ENCODE results near the gene MCF2L. TPM values are rescaled to one million over a fixed set of nuclear protein-coding genes. Genes with fewer than 3 reads are reported as not detected.

MCF2L gene
- total RNA-seq, 1 experiment from 2014 or later = 9.5 TPM

DNA sequence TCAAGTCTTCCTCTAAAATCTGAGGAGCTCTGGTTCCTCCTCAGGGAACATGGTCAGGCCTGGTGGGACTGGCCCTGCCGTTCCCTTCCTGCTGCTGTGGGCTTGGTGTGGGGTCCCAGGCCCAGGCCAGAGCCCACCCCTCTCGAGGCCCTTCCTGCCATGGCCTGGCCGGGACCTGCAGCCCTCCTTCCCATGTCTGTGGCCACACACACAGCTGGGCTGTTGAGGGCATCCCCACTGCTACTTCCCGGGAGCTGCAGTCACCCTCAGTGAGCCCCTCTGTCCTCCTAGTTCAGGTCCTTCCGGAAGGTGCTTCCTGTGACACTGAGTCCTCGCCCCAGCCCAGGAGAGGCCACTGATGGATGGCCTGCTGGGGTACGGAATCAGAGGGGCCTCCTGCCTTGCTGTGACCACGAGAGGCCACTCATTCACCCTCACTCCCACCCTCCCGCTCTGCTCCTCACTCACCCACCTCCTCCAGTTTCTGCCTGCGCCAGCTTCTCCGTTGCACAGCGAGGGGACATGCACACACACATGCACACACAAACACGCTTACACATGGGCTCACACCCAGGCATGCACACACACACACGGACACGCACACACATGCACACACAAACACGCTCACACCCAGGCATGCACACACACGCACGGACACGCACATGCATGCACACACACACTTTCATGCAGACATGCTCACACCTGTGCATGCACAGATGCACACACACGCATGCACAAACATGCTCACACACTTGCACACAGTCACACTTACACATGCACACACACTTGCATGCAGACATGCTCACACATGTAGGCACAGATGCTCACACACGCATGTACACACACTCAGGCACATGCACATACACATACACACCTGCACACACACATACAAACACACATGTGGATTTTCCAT lies 7.3 kb upstream of the MCF2L start:
- intact Hi-C loops (cut with micrococcal nuclease; ENCODE audit: unreplicated experiment) = no loop called here
- TF ChIP-seq EZH2 (IDR thresholded peaks at IDR 0.05; ENCODE audit: borderline replicate concordance, low read depth, low read length, poor library complexity, severe bottlenecking) = no peak
- TF ChIP-seq, protein P1, sequence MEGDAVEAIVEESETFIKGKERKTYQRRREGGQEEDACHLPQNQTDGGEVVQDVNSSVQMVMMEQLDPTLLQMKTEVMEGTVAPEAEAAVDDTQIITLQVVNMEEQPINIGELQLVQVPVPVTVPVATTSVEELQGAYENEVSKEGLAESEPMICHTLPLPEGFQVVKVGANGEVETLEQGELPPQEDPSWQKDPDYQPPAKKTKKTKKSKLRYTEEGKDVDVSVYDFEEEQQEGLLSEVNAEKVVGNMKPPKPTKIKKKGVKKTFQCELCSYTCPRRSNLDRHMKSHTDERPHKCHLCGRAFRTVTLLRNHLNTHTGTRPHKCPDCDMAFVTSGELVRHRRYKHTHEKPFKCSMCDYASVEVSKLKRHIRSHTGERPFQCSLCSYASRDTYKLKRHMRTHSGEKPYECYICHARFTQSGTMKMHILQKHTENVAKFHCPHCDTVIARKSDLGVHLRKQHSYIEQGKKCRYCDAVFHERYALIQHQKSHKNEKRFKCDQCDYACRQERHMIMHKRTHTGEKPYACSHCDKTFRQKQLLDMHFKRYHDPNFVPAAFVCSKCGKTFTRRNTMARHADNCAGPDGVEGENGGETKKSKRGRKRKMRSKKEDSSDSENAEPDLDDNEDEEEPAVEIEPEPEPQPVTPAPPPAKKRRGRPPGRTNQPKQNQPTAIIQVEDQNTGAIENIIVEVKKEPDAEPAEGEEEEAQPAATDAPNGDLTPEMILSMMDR (conservative IDR thresholded peaks at IDR 0.05; ENCODE audit: low read depth, low read length) = no peak
- no TSS peak for BruUV-seq (replicated peaks)
- ChIA-PET CTCF (no interaction called here), POLR2A (ENCODE audit: low non-redundant PET) (no interaction called here)
- no peaks in the 10 kb centered on the region for H3K9me3 ChIP-seq (ENCODE audit: low read depth, low read length, poor library complexity, severe bottlenecking)
- no peak overlapping the region for H3K27ac ChIP-seq (ENCODE audit: low read depth, low read length, poor library complexity, severe bottlenecking)
- no peak for DNase-seq (ENCODE audit: low spot score)
- H3K4me3 ChIP-seq (ENCODE audit: low read depth, low read length, poor library complexity, severe bottlenecking) = no peak overlapping the region
- H3K36me3 ChIP-seq (ENCODE audit: insufficient read depth, low read length, poor library complexity, severe bottlenecking) = no peaks in the 10 kb centered on the region
- H3K4me1 ChIP-seq (ENCODE audit: insufficient read depth, low read length, poor library complexity, severe bottlenecking) = no peaks in the 10 kb centered on the region
- H3K27me3 ChIP-seq (replicated peaks; ENCODE audit: insufficient read depth, low read depth, low read length, poor library complexity) = peaks cover 16% of the 10 kb centered on the region

DNA sequence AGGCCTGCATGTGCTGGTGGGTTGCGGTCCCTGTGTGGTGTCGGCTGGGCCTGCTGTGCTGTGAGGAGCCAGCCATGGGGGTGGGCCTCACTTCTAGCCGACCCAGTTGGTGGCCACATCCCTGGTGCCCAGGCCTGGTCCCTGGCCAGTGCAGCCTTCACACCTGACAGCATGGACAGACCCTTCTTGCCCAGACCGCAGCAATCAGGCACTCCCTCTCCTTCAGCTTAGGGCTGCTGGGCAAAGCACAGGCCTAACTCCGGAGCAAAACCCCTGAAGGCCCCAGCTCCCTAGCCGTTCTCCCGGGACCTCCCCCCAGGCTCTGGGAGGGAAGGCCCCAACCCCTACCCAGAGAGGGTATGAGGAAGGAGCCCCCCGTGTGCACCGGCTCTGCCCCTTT lies 6.6 kb upstream of the MCF2L start:
- TF ChIP-seq, protein P1 (conservative IDR thresholded peaks at IDR 0.05; ENCODE audit: low read depth, low read length) = no peak
- TF ChIP-seq EZH2 (IDR thresholded peaks at IDR 0.05; ENCODE audit: borderline replicate concordance, low read depth, low read length, poor library complexity, severe bottlenecking) = no peak
- POLR2A ChIA-PET (ENCODE audit: low non-redundant PET) = no interaction called here
- no peak for DNase-seq (ENCODE audit: low spot score)
- peaks cover 18% of the 10 kb centered on the region for H3K27me3 ChIP-seq (replicated peaks; ENCODE audit: insufficient read depth, low read depth, low read length, poor library complexity)
- BruUV-seq (replicated peaks) = no TSS peak
- CTCF ChIA-PET = no interaction called here
- H3K9me3 ChIP-seq (ENCODE audit: low read depth, low read length, poor library complexity, severe bottlenecking) = no peaks in the 10 kb centered on the region
- no peaks in the 10 kb centered on the region for H3K36me3 ChIP-seq (ENCODE audit: insufficient read depth, low read length, poor library complexity, severe bottlenecking)
- intact Hi-C loops (cut with micrococcal nuclease; ENCODE audit: unreplicated experiment) = no loop called here
- H3K4me1 ChIP-seq (ENCODE audit: insufficient read depth, low read length, poor library complexity, severe bottlenecking) = no peaks in the 10 kb centered on the region
- H3K27ac ChIP-seq (ENCODE audit: low read depth, low read length, poor library complexity, severe bottlenecking) = no peak overlapping the region
- no peak overlapping the region for H3K4me3 ChIP-seq (ENCODE audit: low read depth, low read length, poor library complexity, severe bottlenecking)

DNA sequence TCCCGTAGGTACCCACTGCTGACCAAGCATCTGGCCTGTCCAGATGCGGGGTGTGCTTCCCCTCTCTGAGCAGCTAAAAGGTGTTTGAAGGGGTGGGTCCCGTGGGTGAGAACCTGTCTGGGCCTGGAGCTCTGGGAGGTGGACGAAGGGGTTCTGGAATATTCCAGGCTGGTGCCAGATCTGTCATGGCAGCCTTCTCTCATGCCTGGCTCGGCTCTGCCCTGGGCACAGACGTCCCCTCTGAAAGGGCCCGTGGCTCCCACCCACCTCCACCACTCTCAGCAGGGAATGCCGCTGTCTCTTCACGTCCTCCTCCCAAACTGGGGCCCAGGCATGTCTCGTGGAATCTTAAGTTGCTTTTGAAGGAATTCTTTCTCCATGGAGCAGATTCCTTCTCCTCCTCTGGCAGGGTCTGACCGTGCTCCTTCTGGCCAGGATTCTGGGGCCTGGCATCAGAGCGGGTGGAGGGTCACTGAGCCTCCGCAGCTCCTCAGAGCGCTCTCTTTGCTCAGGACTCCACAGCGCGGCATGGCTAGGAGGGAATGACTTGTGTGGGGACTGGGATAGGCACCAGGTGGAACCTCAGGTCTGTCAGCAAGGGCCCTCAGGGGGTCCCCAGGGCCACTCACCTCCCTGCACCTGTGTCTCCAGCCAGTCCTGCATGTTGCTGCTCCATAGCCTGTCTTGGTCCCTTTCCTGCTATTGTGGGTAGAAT lies 5.9 kb upstream of the MCF2L start:
- Histone ChIP-seq H3K36me3 (ENCODE audit: insufficient read depth, low read length, poor library complexity, severe bottlenecking) (no peaks in the 10 kb centered on the region), H3K27me3 (replicated peaks; ENCODE audit: insufficient read depth, low read depth, low read length, poor library complexity) (peaks cover 25% of the 10 kb centered on the region), H3K4me3 (ENCODE audit: low read depth, low read length, poor library complexity, severe bottlenecking) (no peak overlapping the region), H3K27ac (ENCODE audit: low read depth, low read length, poor library complexity, severe bottlenecking) (no peak overlapping the region), H3K4me1 (ENCODE audit: insufficient read depth, low read length, poor library complexity, severe bottlenecking) (no peaks in the 10 kb centered on the region), H3K9me3 (ENCODE audit: low read depth, low read length, poor library complexity, severe bottlenecking) (no peaks in the 10 kb centered on the region)
- ChIA-PET CTCF (no interaction called here), POLR2A (ENCODE audit: low non-redundant PET) (no interaction called here)
- no peak for DNase-seq (ENCODE audit: low spot score)
- no TSS peak for BruUV-seq (replicated peaks)
- TF ChIP-seq, protein P1 (conservative IDR thresholded peaks at IDR 0.05; ENCODE audit: low read depth, low read length) = no peak
- no peak for TF ChIP-seq EZH2 (IDR thresholded peaks at IDR 0.05; ENCODE audit: borderline replicate concordance, low read depth, low read length, poor library complexity, severe bottlenecking)
- intact Hi-C loops (cut with micrococcal nuclease; ENCODE audit: unreplicated experiment) = no loop called here
